Left ventricle myocardium superior (tissue), 1 donor: ENCODE measurements around the gene COX8C. TPM values are rescaled to one million over a fixed set of nuclear protein-coding genes. Genes with fewer than 3 reads are reported as not detected.

Source experiments
- ATAC-seq: fragments of 200-7000 bp; cut with Tn5 transposase; one replicate; pipeline ENCODE4 v1.9.1; 2020; ENCODE audit warnings: mild to moderate bottlenecking, moderate library complexity
- DNase-seq: peaks from one replicate; pipeline ENCODE4 v3.0.0-alpha.2; 2020
- intact Hi-C: fragments of 100-400 bp; cut with micrococcal nuclease; formaldehyde crosslinking; loops from one replicate; pipeline ENCODE4 v1.11.0; 2022
- long read RNA-seq: library from polyadenylated mRNA; unstranded; transcript quantifications from one replicate; pipeline ENCODE4 v2.0.0, GENCODE V29; 2021
- total RNA-seq: library from RNA; stranded (reverse); fragmentation: NEBNext Ultra II Directional; extraction: Animal tissue kit (Norgen Biotek cat#: 25700); gene quantifications from one replicate; pipeline ENCODE4 v1.2.1, GENCODE V29; 2021
- donor health status: DM: no; HTN: yes; CAD: no; lungs with severe emphysema.

Gene COX8C, protein sequence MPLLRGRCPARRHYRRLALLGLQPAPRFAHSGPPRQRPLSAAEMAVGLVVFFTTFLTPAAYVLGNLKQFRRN
- 0.55 TPM for total RNA-seq
- long read RNA-seq = 0 reads

DNA sequence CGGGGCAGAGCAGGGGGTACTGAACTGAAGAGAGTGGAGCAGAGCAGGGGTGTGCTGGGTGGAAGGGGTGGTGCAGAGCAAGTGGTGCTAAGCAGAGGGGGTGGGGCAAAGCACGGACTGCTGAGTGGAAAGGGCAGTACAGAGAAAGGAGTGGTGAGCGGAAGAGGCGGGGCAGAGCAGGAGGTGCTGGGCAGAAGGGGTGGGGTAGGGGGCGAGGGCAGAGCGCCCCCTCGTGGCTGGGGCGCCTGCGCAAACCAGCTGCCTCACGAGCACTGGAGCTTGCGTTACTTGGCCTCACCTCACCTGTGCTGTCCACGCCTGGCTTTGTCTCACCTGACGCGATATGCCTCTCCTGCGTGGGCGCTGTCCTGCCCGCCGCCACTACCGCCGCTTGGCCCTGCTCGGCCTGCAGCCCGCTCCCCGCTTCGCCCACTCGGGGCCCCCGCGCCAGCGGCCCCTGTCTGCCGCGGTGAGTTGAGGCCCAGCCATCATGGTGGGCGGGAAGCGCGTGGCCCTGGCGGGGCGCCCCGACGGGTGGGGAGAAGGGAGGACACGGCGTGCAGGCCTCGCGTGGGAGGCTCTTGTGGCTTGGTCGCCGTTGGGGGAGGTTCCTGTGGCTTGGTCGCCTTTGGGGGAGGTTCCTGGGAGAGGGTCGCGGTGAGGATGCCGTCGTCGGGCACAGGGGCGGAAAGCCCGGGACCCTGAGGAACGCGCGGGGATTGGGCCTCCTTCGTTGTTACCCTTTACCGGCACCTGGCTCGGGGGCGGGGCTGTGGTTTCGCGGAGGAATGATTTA is at the start of gene COX8C:
Gene COX8C, plus strand, starts transcription at position 257 of the 796 bp plus-strand sequence. Its CDS starts 87 bp downstream, at position 344.
- DNase-seq (no peak), ATAC-seq (no peak)
- intact Hi-C loops = no loop called here

DNA sequence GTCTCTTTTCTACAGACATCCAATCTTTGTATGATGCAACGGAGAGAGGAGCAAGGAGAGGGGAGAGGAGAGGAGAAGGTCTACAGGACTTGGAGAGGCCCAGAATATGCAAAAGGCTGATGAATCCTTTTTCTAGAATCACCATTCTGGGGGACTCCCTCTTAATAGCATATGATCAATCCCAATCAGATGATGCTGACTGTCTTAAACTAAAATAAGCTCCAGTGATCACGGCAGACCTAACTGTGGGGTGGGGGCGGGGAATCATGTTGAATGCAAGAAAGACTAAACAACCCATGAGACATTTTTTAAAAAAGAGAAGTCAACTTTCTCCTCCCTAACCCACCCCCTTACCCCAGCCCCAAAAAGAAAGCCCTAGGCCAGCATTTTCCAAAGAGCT is 47.6 kb upstream of the COX8C start:
- ATAC-seq = no peak

DNA sequence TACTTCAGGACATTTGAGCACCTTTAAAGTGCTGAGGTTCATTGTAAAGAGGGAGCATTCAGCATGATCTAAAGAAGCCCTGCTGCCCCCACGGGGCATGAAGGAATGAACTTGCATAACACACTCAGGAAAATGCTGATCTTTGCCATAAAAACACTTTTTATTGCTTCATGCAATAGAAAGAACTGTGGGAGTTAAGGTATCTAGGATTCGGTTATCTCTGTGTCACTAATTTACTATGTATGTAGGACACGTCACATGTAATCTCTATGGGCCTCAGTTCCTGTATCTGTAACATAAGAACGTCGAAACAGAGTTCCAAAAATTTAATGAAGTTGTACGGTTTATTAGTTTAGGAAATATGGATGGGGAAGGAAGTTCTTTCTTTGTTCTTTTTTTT is 47.1 kb upstream of the COX8C start:
- DNase-seq (no peak), ATAC-seq (no peak)
- intact Hi-C loops = no loop called here

More for the DNA sequence above, 47.6 kb upstream of the COX8C start:
- intact Hi-C loops = no loop called here
- DNase-seq = no peak

- ATAC-seq (no peak), DNase-seq (no peak)
- intact Hi-C loops = no loop called here
Observed at GRCh38 chr14:93301821-93302447, 45.0 kb upstream of the COX8C start.

GRCh38 chr14:93302688-93303581 is 44.0 kb upstream of the COX8C start:
- DNase-seq (no peak), ATAC-seq (no peak)
- intact Hi-C loops = no loop called here

GRCh38 chr14:93303659-93304058 is 43.3 kb upstream of the COX8C start:
- intact Hi-C loops = no loop called here
- peak; percentile 50 for DNase-seq
- ATAC-seq = peak; percentile 85

GRCh38 chr14:93304771-93305170 is 42.2 kb upstream of the COX8C start:
- DNase-seq (no peak), ATAC-seq (no peak)
- intact Hi-C loops = no loop called here

DNA sequence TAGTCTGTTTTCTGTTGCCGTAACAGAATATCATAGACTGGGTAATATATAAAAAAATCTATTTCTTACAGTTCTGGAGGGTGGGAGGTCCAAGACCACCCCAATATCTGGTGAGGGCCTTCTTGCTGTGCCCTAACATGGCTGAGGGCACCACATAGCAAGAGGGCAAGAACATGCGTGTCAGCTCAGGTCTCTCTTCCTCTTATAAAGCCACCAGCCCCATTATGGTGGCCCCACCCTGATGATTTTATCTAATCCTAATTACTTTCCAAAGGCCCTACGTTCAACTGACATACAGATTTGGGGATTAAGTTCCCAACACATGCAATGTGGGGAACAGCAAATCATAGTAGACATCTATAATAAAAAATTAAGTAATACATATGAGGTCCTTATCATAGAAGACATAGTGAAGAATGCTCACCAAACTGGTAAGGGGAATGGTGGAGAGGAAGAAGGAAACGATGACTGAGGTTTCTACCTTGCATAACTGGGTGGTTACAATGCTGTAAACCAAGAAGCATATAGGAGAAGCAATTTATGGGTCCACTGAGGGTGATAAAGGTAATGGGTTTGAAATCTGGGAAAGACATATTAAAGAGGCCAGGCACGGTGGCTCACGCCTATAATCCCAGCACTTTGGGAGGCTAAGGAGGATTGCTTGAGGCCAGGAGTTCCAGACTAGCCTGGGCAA is 41.1 kb upstream of the COX8C start:
- no peak for ATAC-seq
- DNase-seq = no peak
- intact Hi-C loops = no loop called here

DNA sequence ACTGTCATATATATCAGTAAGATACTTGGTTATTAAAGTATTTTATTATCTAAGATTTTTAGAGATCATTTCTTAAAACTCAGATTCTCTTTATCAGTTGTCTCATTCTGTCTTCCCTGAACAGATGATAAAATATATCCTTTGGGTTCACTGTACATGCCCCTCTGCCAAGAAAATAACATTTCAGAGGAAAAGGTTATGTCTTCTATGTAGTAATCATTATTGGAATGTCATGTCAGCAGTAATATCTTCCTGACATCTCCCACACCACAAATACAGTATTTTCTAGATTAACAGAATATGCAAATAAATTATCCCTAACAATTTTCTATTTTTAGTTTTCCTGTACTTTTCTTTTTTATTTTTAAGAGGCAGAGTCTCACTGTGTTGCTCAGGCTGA is 40.2 kb upstream of the COX8C start:
- ATAC-seq (no peak), DNase-seq (no peak)
- intact Hi-C loops = no loop called here

- no peak for ATAC-seq
- intact Hi-C loops = no loop called here
- no peak for DNase-seq
Observed at GRCh38 chr14:93308686-93309345, 38.2 kb upstream of the COX8C start.

DNA sequence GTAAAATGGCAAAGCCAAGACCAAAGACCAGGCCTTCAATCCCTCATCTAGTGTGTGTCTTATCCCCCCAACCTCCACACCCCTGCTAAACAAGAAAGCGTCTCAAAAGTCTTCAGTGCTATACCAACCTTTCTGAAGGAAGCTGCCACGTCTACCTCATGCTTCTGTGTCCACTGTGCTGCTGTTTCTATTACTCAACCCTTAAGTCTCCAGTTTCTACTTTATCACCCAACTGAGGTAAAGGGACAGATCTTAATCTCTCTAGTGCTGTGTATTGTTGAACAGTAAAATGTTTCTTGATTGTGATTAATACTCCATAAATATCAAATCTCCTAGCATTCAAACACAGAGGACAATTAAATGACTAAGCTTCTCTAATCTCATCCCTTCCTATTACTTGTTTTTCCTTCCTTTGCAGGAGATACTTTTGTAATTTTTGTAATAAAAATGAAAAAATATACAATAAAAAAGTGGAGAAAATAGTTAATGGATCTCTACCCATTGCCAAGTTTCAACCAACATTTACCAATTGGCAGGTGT is 37.5 kb upstream of the COX8C start:
- DNase-seq (no peak), ATAC-seq (no peak)

DNA sequence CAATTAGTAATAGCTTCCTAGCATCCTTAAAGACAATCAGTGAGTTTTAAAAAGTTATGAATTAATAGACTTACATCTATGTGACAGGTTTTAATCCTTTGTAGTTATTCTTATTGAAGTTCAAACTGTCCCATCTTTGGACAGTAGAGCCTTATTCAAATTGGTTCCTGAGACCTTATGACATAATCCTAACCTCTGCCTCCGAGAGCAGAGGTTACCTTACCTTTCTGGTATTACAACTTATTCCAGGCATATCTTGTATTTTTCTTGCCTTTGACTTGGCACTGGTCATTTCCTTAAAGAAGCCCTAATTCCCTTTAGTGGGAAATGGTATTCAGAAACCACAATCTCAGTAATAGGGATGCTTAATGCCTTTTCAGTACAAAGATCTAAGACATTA is 35.9 kb upstream of the COX8C start:
- ATAC-seq (no peak), DNase-seq (no peak)
- intact Hi-C loops = no loop called here

More for the DNA sequence above, 37.5 kb upstream of the COX8C start:
- intact Hi-C loops = no loop called here

GRCh38 chr14:93315575-93315974 is 31.4 kb upstream of the COX8C start:
- ATAC-seq = no peak
- no peak for DNase-seq
- intact Hi-C loops = no loop called here

- DNase-seq = no peak
- no peak for ATAC-seq
- intact Hi-C loops = no loop called here
Observed at GRCh38 chr14:93316716-93317115, 30.3 kb upstream of the COX8C start.

GRCh38 chr14:93317210-93317874 is 29.6 kb upstream of the COX8C start:
- DNase-seq (no peak), ATAC-seq (no peak)
- intact Hi-C loops = no loop called here

GRCh38 chr14:93317875-93318807 is 28.8 kb upstream of the COX8C start:
- DNase-seq (no peak), ATAC-seq (no peak)
- intact Hi-C loops = no loop called here

- DNase-seq = no peak
- no peak for ATAC-seq
- intact Hi-C loops = no loop called here
Observed at GRCh38 chr14:93318927-93319326, 28.1 kb upstream of the COX8C start.
